KMS-11 (cell line): ENCODE data around the gene CD163L1.

Experiments
- H2AFZ ChIP-seq: fragments of 200-600 bp; sonication (generic); 2 replicates; pipeline ENCODE4 v1.6.1; 2016; ENCODE audit warnings: antibody characterized with exemption, mixed run types, low read depth
- H3K27ac ChIP-seq: fragments of 200-600 bp; sonication (generic); 2 replicates; pipeline ENCODE4 v1.6.1; 2016; ENCODE audit warnings: mild to moderate bottlenecking, mixed run types
- H3K27me3 ChIP-seq: fragments of 200-600 bp; sonication (generic); 2 replicates; pipeline ENCODE4 v1.6.1; 2017; ENCODE audit warnings: mild to moderate bottlenecking, low read depth, mixed run types, moderate library complexity; ENCODE audit not compliant: insufficient read depth
- H3K36me3 ChIP-seq: fragments of 200-600 bp; sonication (generic); 2 replicates; pipeline ENCODE4 v1.6.1; 2017; ENCODE audit warnings: mild to moderate bottlenecking, mixed run types; ENCODE audit not compliant: insufficient read depth
- H3K4me1 ChIP-seq: fragments of 200-600 bp; sonication (generic); 2 replicates; pipeline ENCODE4 v1.6.1; 2016; ENCODE audit warnings: mild to moderate bottlenecking, low read depth, mixed run types; ENCODE audit not compliant: poor library complexity, severe bottlenecking
- H3K4me2 ChIP-seq: fragments of 200-600 bp; sonication (generic); 2 replicates; pipeline ENCODE4 v1.7.0; 2016; ENCODE audit warnings: mild to moderate bottlenecking, mixed run types
- H3K4me3 ChIP-seq: fragments of 200-600 bp; sonication (generic); IDR thresholded peaks from 2 replicates; pipeline ENCODE4 v1.6.1; 2017; ENCODE audit warnings: low read depth, low read length, mixed read lengths; ENCODE audit not compliant: insufficient read depth
- H3K79me2 ChIP-seq: fragments of 200-600 bp; sonication (generic); 2 replicates; pipeline ENCODE4 v1.6.1; 2016; ENCODE audit warnings: low read depth, mixed run types; ENCODE audit not compliant: insufficient read depth
- H3K9ac ChIP-seq: fragments of 200-600 bp; sonication (generic); 2 replicates; pipeline ENCODE4 v1.6.1; 2016; ENCODE audit warnings: mild to moderate bottlenecking, mixed run types
- H4K20me1 ChIP-seq: fragments of 200-600 bp; sonication (generic); 2 replicates; pipeline ENCODE4 v1.6.1; 2016; ENCODE audit warnings: mild to moderate bottlenecking, mixed run types; ENCODE audit not compliant: insufficient read depth
- TF ChIP-seq, protein P1 (sequence below): fragments of 200-600 bp; sonication (generic); conservative IDR thresholded peaks from 2 replicates; pipeline ENCODE4 v1.6.1; 2017; ENCODE audit warnings: low read depth, mild to moderate bottlenecking, antibody characterized with exemption, low read length, moderate library complexity, mixed read lengths

The CD163L1 gene

GRCh38 chr12:7444076-7444475 lies at the start of gene CD163L1:
Gene CD163L1 (minus strand): TSS chr12:7444153. CDS start chr12:7444127, 26 bp downstream.
- Histone ChIP-seq H3K79me2 (no peaks in the 10 kb centered on the region), H3K36me3 (no peaks in the 10 kb centered on the region), H3K27ac (no peak within 1 kb of the TSS), H3K9ac (no peak within 1 kb of the TSS), H4K20me1 (no peaks in the 10 kb centered on the region), H3K4me1 (no peaks in the 10 kb centered on the region), H2AFZ (no peak within 1 kb of the TSS), H3K4me3 (no peak within 1 kb of the TSS), H3K4me2 (no peak within 1 kb of the TSS), H3K27me3 (no peaks in the 10 kb centered on the region)
- TF ChIP-seq, protein P1, sequence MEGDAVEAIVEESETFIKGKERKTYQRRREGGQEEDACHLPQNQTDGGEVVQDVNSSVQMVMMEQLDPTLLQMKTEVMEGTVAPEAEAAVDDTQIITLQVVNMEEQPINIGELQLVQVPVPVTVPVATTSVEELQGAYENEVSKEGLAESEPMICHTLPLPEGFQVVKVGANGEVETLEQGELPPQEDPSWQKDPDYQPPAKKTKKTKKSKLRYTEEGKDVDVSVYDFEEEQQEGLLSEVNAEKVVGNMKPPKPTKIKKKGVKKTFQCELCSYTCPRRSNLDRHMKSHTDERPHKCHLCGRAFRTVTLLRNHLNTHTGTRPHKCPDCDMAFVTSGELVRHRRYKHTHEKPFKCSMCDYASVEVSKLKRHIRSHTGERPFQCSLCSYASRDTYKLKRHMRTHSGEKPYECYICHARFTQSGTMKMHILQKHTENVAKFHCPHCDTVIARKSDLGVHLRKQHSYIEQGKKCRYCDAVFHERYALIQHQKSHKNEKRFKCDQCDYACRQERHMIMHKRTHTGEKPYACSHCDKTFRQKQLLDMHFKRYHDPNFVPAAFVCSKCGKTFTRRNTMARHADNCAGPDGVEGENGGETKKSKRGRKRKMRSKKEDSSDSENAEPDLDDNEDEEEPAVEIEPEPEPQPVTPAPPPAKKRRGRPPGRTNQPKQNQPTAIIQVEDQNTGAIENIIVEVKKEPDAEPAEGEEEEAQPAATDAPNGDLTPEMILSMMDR = no peak

DNA sequence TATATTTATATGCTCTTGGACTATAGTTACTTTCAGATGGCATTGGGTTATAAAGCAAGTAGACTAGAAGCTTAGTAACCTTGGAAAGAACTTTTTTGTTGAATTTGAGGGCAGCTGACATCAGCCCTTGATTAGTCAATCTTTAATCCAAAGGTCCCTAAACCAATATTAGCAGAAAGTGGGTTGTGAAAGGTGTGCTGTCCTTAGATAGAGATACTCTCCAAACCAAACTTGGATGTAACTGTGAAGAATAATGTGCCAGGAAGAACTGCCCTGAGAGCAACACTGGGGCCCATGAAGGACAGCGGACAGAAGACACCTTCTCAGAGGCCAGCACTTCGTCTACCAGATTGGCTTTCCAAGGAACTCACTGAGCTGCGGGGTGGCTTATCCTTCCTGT lies 49.1 kb upstream of the CD163L1 start:
- H2AFZ ChIP-seq = no peak overlapping the region
- no peak overlapping the region for H3K4me2 ChIP-seq
- TF ChIP-seq, protein P1 = no peak
- H3K27me3 ChIP-seq = no peaks in the 10 kb centered on the region
- H3K9ac ChIP-seq = no peak overlapping the region
- H3K79me2 ChIP-seq = no peaks in the 10 kb centered on the region
- H3K27ac ChIP-seq = no peak overlapping the region
- H3K4me3 ChIP-seq = no peak overlapping the region
- H3K4me1 ChIP-seq = no peaks in the 10 kb centered on the region
- no peaks in the 10 kb centered on the region for H3K36me3 ChIP-seq
- no peaks in the 10 kb centered on the region for H4K20me1 ChIP-seq

GRCh38 chr12:7486512-7486911 lies 42.6 kb upstream of the CD163L1 start:
- Histone ChIP-seq H3K27me3 (no peaks in the 10 kb centered on the region), H3K4me2 (no peak overlapping the region), H2AFZ (no peak overlapping the region), H3K4me1 (no peaks in the 10 kb centered on the region), H3K4me3 (no peak overlapping the region), H3K36me3 (no peaks in the 10 kb centered on the region), H3K79me2 (no peaks in the 10 kb centered on the region), H3K9ac (no peak overlapping the region), H3K27ac (no peak overlapping the region), H4K20me1 (no peaks in the 10 kb centered on the region)
- TF ChIP-seq, protein P1 = no peak

- H3K4me3 ChIP-seq = no peak overlapping the region
- H3K27me3 ChIP-seq = no peaks in the 10 kb centered on the region
- H3K4me2 ChIP-seq = no peak overlapping the region
- no peak overlapping the region for H2AFZ ChIP-seq
- H3K9ac ChIP-seq = no peak overlapping the region
- H3K36me3 ChIP-seq = no peaks in the 10 kb centered on the region
- TF ChIP-seq, protein P1 = no peak
- H3K27ac ChIP-seq = no peak overlapping the region
- no peaks in the 10 kb centered on the region for H4K20me1 ChIP-seq
- H3K4me1 ChIP-seq = no peaks in the 10 kb centered on the region
- H3K79me2 ChIP-seq = no peaks in the 10 kb centered on the region
Measured at GRCh38 chr12:7485095-7485494, 41.1 kb upstream of the CD163L1 start.
